GM21619 (cell line): ENCODE data around the gene NAPG.
"Not testable (repeated sequence)": the region's sequence is repeated elsewhere in the genome, so short reads cannot be mapped to it uniquely, and the experiment has no call there.

ENCODE experiments used
- ATAC-seq: cut with Tn5 transposase; IDR thresholded peaks from one replicate; pipeline ENCODE4 v1.9.1; 2021; ENCODE audit not compliant: unreplicated experiment

NAPG gene

DNA sequence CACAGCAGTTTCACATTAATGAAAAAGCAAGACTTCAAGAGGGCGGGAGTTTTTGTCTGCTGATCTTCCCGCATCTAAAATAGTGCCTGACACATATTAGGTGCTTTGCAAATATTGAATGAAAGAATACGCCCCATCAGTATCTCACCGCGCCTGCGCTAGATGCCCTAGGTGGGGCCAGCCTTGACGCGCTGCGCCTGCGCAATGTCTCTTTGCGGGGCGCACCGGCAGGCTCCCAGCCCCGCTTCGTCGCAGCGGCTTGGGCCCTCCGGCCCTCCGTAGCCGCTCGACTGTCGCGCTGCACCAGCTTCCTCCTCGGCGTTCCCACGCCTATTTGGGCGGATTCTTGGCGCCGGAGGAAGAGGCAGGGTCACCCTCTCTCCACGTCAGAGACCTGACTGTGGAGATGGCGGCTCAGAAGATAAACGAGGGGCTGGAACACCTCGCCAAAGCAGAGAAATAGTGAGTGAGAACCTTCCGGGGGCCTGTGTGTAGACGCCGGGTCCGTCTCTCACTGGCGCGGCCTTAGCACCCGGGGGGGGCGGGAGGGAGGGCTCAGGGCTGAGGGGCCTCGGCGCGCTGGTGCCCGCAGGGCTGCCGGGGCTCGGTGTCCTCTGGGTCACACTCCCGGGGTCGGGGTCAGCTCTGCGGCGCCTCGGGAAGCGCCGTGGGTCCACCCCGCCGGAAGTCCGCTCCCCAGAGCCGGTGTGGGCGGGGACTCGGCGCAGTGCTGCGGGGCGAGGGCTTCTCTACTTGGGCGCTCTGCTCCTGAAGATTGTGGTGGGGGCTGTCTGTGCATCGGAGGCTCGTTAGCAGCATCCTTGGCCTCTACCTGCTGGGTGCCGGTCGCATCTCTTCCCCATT, at the start of gene NAPG:
Gene NAPG, plus strand, starts transcription at position 331 of the 864 bp plus-strand sequence. Its CDS starts 76 bp downstream, at position 407.
- ATAC-seq = peak; percentile 80

DNA sequence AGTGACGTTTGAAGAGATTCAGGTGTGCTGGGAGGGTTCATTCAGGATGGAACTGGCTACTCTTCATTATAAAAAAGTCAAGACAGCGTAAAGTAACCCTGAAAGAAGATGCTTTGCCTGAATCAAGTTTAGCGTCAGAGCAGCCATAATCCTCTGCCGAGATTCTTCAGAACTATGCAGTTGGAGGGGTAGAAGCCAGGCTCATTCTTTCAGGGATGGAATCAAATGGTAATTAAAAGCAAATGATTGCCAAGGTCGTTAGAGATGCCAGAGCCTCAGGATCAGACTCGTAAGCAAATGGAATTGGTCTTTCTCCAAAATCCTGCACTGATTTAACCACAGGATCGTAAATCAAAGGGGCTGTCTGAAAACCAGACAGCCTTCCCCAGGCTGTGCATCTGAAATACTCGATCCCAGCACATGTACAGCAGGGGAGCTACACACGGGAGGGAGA, 49.5 kb upstream of the NAPG start:
- no peak for ATAC-seq

- ATAC-seq = no peak
These were observed 48.5 kb upstream of the NAPG start for GRCh38 chr18:10477121-10477862.

- ATAC-seq = no peak
These were observed 48.0 kb upstream of the NAPG start for GRCh38 chr18:10477863-10478260.

- no peak for ATAC-seq
These were observed 44.0 kb upstream of the NAPG start for GRCh38 chr18:10481831-10482230.

DNA sequence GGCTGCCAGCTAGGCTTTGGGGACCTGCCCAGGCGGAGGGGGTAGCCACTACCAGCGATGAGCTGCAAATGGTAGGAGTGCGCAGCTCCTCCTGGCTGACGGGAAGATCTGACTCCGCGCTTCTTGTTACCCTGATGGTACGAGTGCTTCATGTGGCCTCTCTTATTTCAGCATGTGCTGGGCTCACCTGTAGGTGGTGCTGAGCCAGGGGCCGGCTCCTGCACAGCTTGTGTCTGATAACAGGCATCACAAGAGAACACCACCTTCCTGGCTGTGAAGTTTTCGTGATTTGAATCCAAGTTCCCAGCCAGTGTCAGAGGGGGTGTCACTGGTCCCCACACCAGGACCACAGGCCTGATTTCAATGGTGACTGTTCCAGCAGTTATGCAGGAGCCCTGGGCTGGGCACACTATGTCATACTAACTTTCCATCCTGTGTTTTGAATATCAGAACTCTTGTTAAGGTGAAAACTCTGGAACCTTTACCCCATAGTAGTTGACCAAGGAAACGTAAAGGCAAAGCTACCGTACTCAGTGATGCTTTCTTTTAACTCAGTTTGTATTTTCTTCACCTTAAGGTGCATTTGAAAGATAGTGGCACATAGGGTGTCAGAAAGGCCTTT, 43.4 kb upstream of the NAPG start:
- ATAC-seq = peak; percentile 5

DNA sequence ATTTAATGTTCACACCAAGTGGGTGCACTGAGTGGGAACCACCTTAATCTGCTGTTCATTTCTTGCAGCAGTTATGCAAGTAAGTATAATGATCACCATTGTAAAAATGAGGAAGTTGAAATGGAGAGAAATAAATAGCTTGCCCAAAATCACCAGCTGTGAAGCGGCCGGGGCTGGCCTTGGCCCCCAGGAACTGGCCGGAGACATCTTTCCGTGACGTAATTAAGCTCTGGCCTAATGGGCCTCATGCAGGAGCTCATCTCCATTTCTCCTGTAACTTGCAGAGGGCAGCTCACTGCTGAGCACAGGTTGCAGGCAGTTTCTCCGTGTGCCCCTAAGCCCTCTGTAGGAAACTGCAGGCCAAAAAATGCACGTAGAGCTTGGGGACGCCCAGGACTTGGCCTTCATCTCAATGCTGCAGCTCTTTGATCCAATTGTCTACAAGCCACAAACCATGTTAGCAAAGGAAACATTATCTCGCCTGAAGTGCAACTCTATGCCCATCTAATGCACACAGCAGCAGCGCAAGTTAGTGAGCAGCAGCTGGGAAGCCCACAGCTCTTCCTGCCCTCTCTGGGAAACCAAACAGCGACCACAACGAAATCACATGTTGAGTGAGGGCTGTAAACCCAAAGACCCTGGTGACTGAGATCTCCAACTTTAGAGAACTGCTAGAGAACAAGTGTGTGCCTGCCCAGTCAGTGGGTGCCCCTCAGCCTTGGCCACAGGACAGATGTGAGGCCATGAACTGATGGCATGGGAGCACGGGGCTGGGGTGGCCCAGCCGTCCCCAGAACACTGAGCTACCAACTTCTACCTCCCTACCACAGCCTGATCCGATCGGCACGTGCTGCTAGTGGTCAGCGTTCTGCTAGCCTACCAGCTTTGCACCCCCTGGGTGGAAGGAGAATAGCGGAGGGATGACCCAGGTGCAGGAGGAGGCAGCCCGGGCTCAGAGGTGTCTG, 42.6 kb upstream of the NAPG start:
- peak; percentile 85 for ATAC-seq

DNA sequence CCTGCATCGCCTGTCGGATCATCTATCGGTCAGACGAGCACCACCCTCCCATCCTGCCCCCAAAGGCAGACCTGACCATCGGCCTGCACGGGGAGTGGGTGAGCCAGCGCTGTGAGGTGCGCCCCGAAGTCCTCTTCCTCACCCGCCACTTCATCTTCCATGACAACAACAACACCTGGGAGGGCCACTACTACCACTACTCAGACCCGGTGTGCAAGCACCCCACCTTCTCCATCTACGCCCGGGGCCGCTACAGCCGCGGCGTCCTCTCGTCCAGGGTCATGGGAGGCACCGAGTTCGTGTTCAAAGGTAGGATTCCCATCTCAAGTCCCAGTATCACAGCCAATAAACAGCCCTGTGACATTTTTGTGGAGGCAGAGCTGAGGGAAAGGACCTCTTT, 40.4 kb upstream of the NAPG start:
- ATAC-seq = no peak

DNA sequence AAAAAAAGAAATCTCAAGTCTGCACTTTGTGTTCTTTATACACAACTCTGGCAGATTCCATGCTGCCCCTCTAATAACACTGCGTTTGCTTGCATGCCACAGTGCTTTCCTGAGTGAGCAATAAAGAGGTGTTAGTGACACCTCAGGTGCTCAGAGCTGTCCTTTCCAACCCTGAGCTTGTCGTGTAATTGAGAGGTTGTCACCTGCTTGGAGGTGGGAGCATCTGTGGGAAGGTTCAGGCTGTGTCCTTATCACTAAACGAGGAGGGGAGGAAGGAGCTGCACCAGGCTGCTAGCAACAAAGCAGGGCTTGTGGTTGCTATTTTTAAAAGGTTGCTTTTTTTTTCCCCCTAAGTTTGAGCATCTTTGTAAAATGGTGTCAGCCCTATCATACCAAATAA, 39.5 kb upstream of the NAPG start:
- no peak for ATAC-seq

GRCh38 chr18:10487154-10487553, 38.7 kb upstream of the NAPG start:
- no peak for ATAC-seq

GRCh38 chr18:10488017-10488416, 37.8 kb upstream of the NAPG start:
- no peak for ATAC-seq

GRCh38 chr18:10490401-10491165, 35.2 kb upstream of the NAPG start:
- ATAC-seq = peak; percentile 96

DNA sequence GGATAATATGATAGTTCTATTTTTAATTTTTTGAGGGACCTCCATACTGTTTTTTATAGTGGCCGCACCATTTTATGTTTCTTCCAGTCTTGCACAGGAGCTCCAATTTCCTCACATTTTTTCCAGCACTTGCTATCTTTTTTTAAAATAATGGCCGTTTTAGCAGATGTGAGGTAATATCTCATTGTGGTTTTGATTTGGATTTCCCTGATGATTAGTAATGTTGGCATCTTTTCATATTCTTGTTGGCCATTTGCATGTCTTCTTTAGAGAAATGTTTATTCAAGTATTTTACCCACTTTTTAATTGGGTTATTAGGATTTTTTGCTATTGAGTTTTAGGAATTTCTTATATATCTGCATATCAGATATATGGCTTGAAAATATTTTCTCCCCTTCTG, 29.9 kb upstream of the NAPG start:
- ATAC-seq = no peak

DNA sequence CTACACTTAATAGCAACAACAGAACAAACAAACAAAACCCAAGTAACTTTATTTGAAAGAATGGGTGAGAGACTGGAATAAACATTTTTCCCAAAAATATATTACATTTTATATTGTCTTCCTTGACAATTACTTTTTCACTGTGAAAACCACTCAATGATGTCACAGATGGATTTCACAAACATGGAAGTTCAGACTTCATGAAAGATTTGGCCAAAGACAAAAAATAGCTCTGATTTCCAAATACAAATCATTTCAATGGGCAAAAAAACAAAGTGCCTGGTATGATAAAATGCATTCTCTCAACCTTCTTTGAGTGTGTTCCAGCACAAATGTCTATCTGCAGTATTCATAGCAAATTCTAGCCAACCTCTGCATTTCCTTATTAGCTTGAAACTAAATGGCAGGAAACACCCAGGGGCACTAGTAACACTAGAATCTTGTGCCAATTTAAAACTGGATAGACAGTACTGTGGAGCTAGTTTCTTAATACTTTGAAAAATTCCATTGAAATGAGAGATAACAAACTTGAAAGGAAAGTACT, 28.5 kb upstream of the NAPG start:
- ATAC-seq = no peak

DNA sequence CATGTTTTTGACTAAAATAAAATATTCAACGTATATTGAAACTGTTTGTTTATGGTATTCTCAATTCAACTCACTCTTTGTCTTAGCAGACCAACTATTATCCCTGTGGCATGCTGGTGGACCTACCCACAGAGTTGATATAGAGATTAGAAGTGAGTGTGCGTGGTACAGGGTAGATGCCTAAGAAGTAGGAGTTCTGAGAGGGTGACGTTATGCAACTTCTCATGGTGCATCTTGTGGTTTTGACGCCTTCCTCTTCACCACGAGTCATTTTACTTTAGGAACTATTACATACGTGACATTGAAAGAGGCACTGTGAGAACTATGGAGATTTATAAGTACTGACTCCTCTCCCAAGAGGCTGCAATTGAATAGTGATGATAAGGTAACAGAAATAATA, 26.6 kb upstream of the NAPG start:
- ATAC-seq = no peak

DNA sequence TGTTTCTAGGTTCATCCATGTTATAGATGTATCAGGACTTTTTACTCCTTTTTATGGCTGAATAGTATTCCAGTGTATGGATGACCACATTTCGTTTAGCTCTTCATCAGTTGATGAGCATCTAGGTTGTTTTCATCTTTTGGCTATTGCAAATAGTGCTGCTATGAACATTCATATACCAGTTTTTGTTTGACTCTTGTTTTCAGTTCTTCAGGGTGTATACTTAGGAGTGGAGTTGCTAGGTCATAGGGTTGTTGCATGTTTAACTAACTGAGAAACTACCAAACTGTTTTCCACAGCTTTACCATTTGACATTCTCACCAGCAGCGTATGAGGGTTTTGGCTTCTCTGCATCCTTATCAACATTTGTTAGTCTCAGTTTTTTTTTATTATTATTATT, 25.8 kb upstream of the NAPG start:
- ATAC-seq = no peak

DNA sequence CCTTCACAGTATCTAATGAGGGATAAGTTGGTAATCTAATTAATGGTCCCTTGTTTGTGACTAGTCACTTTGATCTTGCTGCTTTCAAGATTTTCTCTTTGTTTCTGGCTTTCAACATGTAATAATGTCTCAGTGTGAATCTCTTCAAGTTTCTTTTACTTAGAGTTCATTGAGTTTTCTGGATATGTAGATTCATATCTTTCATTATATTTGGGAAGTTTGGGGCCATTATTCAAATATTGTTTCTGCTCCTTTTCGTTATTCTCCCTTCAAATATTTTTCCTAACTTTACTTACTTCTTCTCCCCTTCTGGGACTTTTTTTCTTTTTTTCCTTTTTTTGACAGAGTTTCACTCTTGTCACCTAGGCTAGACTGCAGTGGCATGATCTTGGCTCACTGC, 21.1 kb upstream of the NAPG start:
- no peak for ATAC-seq

GRCh38 chr18:10505892-10506291, 19.9 kb upstream of the NAPG start:
- not testable (repeated sequence) for ATAC-seq

- no peak for ATAC-seq
These were observed 17.2 kb upstream of the NAPG start for GRCh38 chr18:10508591-10508990.

- ATAC-seq = no peak
These were observed 14.6 kb upstream of the NAPG start for GRCh38 chr18:10511236-10511635.
